A549 (cell line): ENCODE data around the gene LAMA2. TPM values are rescaled to one million over a fixed set of nuclear protein-coding genes. Genes with fewer than 3 reads are reported as not detected.

Experiments used
- ATAC-seq, 2 experiments: fragments of 200-7000 bp in 1 of 2; fragments of >200 bp in 1 of 2; cut with Nextera tagmentation in 1 of 2; cut with Tn5 transposase in 1 of 2; 3 replicates each; pipeline versions ENCODE4 v1.8.0 to v1.9.1; 2018 to 2020; ENCODE audit warnings: mild to moderate bottlenecking in 1 of 2, moderate library complexity in 1 of 2
- CTCF ChIA-PET: fragments of 300-600 bp; sonication (Branson Sonifier 250); formaldehyde crosslinking; extraction: SDS; loops from one replicate; lab custom pipeline; 2021; ENCODE audit warnings: antibody characterized with exemption, inconsistent platforms; lab: Yijun Ruan, JAX
- POLR2A ChIA-PET: fragments of 350-600 bp; formaldehyde crosslinking; extraction: SDS; loops from one replicate; lab custom pipeline; 2021; ENCODE audit warnings: antibody characterized with exemption, inconsistent platforms; lab: Yijun Ruan, JAX
- DNase-seq, 2 experiments: peaks; one replicate each; pipeline versions ENCODE4 v3.0.0 to v3.0.0-alpha.2; 2011 to 2016; ENCODE audit warnings: low read depth in 1 of 2, low spot score in 1 of 2
- FAIRE-seq: peaks from 2 replicates; lab custom pipeline; 2011; peaks lifted over from hg19 to GRCh38; lab: Jason Lieb, UNC
- H3K27ac ChIP-seq, 2 experiments: fragments of >200 bp; sonication (Bioruptor Twin); formaldehyde crosslinking; 3 replicates each; pipeline ENCODE4 v1.5.1; 2016 to 2017
- H3K4me1 ChIP-seq: fragments of >200 bp; sonication (Bioruptor Twin); formaldehyde crosslinking; 3 replicates; pipeline ENCODE4 v1.6.1; 2016
- H3K4me2 ChIP-seq: fragments of >200 bp; sonication (Bioruptor Twin); formaldehyde crosslinking; 3 replicates; pipeline ENCODE4 v1.6.1; 2016
- H3K4me3 ChIP-seq: fragments of >200 bp; sonication (Bioruptor Twin); formaldehyde crosslinking; 3 replicates; pipeline ENCODE4 v1.5.1; 2016
- H3K9me3 ChIP-seq: fragments of >200 bp; sonication (Bioruptor Twin); formaldehyde crosslinking; 3 replicates; pipeline ENCODE4 v1.6.1; 2016
- CHD2 ChIP-seq: fragments of 150-350 bp; IDR thresholded peaks from 2 replicates; pipeline ENCODE4 v1.6.1; 2014; ENCODE audit warnings: low read length; ENCODE audit not compliant: partially characterized antibody
- CHD4 ChIP-seq: fragments of 200-600 bp; sonication (generic); IDR thresholded peaks from 2 replicates; pipeline ENCODE4 v1.6.1; 2016; ENCODE audit warnings: antibody characterized with exemption, mild to moderate bottlenecking, borderline replicate concordance
- HOXA7 ChIP-seq: fragments of 250-450 bp; sonication (Bioruptor Pico); IDR thresholded peaks from 2 replicates; pipeline ENCODE4 v1.5.0; 2020; ENCODE audit warnings: mild to moderate bottlenecking, moderate library complexity
- HOXB13 ChIP-seq: fragments of 250-450 bp; sonication (Bioruptor Pico); IDR thresholded peaks from 2 replicates; pipeline ENCODE4 v1.5.0; 2020; ENCODE audit warnings: low read depth, mild to moderate bottlenecking, moderate library complexity
- JUN ChIP-seq, 2 experiments: fragments of >200 bp; sonication (Bioruptor Twin); formaldehyde crosslinking; IDR thresholded peaks; 2 replicates in 1 of 2; 3 replicates in 1 of 2; pipeline ENCODE4 v1.6.1; 2016 to 2017
- KDM1A ChIP-seq: fragments of 200-600 bp; sonication (generic); IDR thresholded peaks from 2 replicates; pipeline ENCODE4 v1.6.1; 2016; ENCODE audit warnings: low read depth, mild to moderate bottlenecking
- KDM5A ChIP-seq: fragments of 200-600 bp; sonication (generic); IDR thresholded peaks from 2 replicates; pipeline ENCODE4 v1.6.1; 2016; ENCODE audit warnings: antibody characterized with exemption, mild to moderate bottlenecking
- NPAS2 ChIP-seq: fragments of 250-450 bp; sonication (Bioruptor Pico); IDR thresholded peaks from 2 replicates; pipeline ENCODE4 v1.8.0; 2022; ENCODE audit warnings: mild to moderate bottlenecking, moderate library complexity, borderline replicate concordance
- PHF8 ChIP-seq: fragments of 200-600 bp; sonication (generic); IDR thresholded peaks from 2 replicates; pipeline ENCODE4 v1.6.1; 2016; ENCODE audit warnings: low read depth, mild to moderate bottlenecking, antibody characterized with exemption, moderate library complexity, borderline replicate concordance
- RARB ChIP-seq: fragments of 250-450 bp; sonication (Bioruptor Pico); IDR thresholded peaks from 2 replicates; pipeline ENCODE4 v1.8.0; 2021; ENCODE audit warnings: mild to moderate bottlenecking, moderate library complexity
- RFX5 ChIP-seq: fragments of 450-650 bp; IDR thresholded peaks from 2 replicates; pipeline ENCODE4 v1.7.1; 2014; ENCODE audit warnings: antibody characterized with exemption, mild to moderate bottlenecking, moderate library complexity
- SREBF2 ChIP-seq: fragments of 450-650 bp; IDR thresholded peaks from 2 replicates; pipeline ENCODE4 v1.6.1; 2014; ENCODE audit warnings: mild to moderate bottlenecking, moderate library complexity
- ZNF302 ChIP-seq: fragments of 250-450 bp; sonication (Bioruptor Pico); IDR thresholded peaks from 2 replicates; pipeline ENCODE4 v1.9.0; 2021; ENCODE audit warnings: inconsistent platforms, mild to moderate bottlenecking, moderate library complexity
- ZSCAN20 ChIP-seq: fragments of 250-450 bp; sonication (Bioruptor Pico); IDR thresholded peaks from 2 replicates; pipeline ENCODE4 v1.8.0; 2022; ENCODE audit warnings: mild to moderate bottlenecking, moderate library complexity
- WGBS: methylation state at CpG from one replicate; pipeline ENCODE4 v1.1.6; 2017; ENCODE audit errors: missing lambda C conversion rate; 5-methylcytosine and 5-hydroxymethylcytosine counted together
- polyA plus RNA-seq, 4 experiments: library from polyadenylated mRNA; depleted of rRNA in 3 of 4; stranded (reverse); fragments of >200 nt; fragmentation: RNase III in 1 of 4; extraction: RNeasy Plus Mini Kit Qiagen cat#74134 plus additional on column Dnase treatment in 1 of 4; gene quantifications; 2 replicates in 3 of 4; 3 replicates in 1 of 4; pipeline ENCODE4 v1.2.3, GENCODE V29; 2011 to 2017
- TF ChIP-seq, protein P1 (sequence below): fragments of 250-450 bp; sonication (Bioruptor Pico); IDR thresholded peaks from 2 replicates; pipeline ENCODE4 v1.5.0; 2020; ENCODE audit warnings: low read depth, mild to moderate bottlenecking, moderate library complexity
- TF ChIP-seq, protein P2 (sequence below): fragments of >200 bp; sonication (Bioruptor Twin); formaldehyde crosslinking; IDR thresholded peaks from 3 replicates; pipeline ENCODE4 v1.6.1; 2016
- TF ChIP-seq, protein P3 (sequence below): fragments of 450-650 bp; IDR thresholded peaks from 2 replicates; pipeline ENCODE4 v1.6.1; 2014; ENCODE audit warnings: antibody characterized with exemption
- TF ChIP-seq, protein P4 (sequence below): fragments of >200 bp; sonication (Bioruptor Twin); formaldehyde crosslinking; IDR thresholded peaks from 2 replicates; pipeline ENCODE4 v1.6.1; 2016
- TF ChIP-seq, protein P5 (sequence below): fragments of 250-450 bp; sonication (Bioruptor Pico); IDR thresholded peaks from 2 replicates; pipeline ENCODE4 v1.5.0; 2021; ENCODE audit warnings: mild to moderate bottlenecking, moderate library complexity, borderline replicate concordance

Gene LAMA2
- polyA plus RNA-seq, 2 of the 4 experiments (the other 2 are of a cell fraction): 0.21 to 1.3 TPM

DNA sequence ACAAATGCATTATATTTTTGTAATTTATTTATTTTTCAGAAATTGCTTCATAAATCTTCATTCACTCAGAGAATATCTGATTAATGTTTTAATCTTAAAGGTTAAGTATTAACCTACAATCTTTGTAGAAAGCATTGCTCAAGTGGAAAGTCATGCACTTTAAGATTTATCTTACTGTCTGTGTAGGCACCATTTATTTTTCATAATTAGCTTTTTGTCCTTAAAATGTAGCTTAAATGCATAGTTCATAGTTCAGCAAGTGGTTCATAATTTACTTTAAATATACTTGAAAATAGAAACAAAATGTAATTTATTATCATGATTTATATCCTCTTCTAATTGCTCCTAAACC, 397.3 kb downstream of the LAMA2 start:
- Histone ChIP-seq H3K27ac (no peak overlapping the region), H3K9me3 (no peaks in the 10 kb centered on the region), H3K4me1 (no peaks in the 10 kb centered on the region)
- FAIRE-seq (no peak), DNase-seq (no peak)
- CTCF ChIA-PET: no interaction called here
- TF ChIP-seq ZNF302 (CRISPR knock-in tag) (no peak), KDM1A (no peak), SREBF2 (no peak)
- TF ChIP-seq, all 56 proteins: peak for 0
- Histone ChIP-seq H3K4me3 (no peak overlapping the region), H3K4me2 (no peak overlapping the region)
- POLR2A ChIA-PET: no interaction called here
- ATAC-seq: no peak

DNA sequence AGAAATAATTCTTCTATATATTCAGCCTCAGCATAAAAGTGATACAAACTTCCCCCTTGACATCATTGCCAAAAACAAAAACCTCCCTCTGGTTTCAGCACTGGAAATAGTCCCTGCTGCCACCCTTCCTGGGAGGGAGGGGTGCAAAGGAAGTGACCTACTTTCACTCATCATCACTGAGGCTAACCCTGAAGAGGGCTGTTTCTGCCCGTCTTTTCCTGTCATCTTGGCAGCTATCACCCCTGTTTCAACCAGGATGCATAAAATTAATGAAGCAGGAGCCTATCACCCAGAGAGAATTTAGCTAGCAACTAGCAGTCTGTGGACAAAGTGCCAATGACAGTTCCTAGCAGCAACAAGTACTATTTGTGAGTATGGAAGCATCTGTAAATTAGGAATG, 397.8 kb downstream of the LAMA2 start:
- CTCF ChIA-PET: no interaction called here
- no peak overlapping the region for H3K4me2 ChIP-seq
- H3K4me3 ChIP-seq: no peak overlapping the region
- ATAC-seq (no peak), DNase-seq (no peak), FAIRE-seq (no peak)
- H3K9me3 ChIP-seq: no peaks in the 10 kb centered on the region
- TF ChIP-seq, protein P1, sequence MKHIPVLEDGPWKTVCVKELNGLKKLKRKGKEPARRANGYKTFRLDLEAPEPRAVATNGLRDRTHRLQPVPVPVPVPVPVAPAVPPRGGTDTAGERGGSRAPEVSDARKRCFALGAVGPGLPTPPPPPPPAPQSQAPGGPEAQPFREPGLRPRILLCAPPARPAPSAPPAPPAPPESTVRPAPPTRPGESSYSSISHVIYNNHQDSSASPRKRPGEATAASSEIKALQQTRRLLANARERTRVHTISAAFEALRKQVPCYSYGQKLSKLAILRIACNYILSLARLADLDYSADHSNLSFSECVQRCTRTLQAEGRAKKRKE (CRISPR knock-in tag): no peak
- TF ChIP-seq RARB: no peak
- no peak for TF ChIP-seq SREBF2
- TF ChIP-seq, protein P2, sequence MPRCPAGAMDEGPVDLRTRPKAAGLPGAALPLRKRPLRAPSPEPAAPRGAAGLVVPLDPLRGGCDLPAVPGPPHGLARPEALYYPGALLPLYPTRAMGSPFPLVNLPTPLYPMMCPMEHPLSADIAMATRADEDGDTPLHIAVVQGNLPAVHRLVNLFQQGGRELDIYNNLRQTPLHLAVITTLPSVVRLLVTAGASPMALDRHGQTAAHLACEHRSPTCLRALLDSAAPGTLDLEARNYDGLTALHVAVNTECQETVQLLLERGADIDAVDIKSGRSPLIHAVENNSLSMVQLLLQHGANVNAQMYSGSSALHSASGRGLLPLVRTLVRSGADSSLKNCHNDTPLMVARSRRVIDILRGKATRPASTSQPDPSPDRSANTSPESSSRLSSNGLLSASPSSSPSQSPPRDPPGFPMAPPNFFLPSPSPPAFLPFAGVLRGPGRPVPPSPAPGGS: no peak
- TF ChIP-seq, protein P3, sequence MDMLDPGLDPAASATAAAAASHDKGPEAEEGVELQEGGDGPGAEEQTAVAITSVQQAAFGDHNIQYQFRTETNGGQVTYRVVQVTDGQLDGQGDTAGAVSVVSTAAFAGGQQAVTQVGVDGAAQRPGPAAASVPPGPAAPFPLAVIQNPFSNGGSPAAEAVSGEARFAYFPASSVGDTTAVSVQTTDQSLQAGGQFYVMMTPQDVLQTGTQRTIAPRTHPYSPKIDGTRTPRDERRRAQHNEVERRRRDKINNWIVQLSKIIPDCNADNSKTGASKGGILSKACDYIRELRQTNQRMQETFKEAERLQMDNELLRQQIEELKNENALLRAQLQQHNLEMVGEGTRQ: no peak
- TF ChIP-seq HOXA7 (CRISPR knock-in tag): no peak
- TF ChIP-seq JUN (IDR thresholded peaks at IDR 0.05): no peak
- no peak for TF ChIP-seq ZNF302 (CRISPR knock-in tag)
- no peak for TF ChIP-seq PHF8
- TF ChIP-seq ZSCAN20 (CRISPR knock-in tag): no peak
- TF ChIP-seq, protein P4, sequence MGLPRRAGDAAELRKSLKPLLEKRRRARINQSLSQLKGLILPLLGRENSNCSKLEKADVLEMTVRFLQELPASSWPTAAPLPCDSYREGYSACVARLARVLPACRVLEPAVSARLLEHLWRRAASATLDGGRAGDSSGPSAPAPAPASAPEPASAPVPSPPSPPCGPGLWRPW: no peak
- no peak for TF ChIP-seq RFX5
- no peak for TF ChIP-seq NPAS2
- no peak for TF ChIP-seq CHD4
- no peak for TF ChIP-seq HOXB13 (CRISPR knock-in tag)
- no peak for TF ChIP-seq KDM5A
- TF ChIP-seq, protein P5, sequence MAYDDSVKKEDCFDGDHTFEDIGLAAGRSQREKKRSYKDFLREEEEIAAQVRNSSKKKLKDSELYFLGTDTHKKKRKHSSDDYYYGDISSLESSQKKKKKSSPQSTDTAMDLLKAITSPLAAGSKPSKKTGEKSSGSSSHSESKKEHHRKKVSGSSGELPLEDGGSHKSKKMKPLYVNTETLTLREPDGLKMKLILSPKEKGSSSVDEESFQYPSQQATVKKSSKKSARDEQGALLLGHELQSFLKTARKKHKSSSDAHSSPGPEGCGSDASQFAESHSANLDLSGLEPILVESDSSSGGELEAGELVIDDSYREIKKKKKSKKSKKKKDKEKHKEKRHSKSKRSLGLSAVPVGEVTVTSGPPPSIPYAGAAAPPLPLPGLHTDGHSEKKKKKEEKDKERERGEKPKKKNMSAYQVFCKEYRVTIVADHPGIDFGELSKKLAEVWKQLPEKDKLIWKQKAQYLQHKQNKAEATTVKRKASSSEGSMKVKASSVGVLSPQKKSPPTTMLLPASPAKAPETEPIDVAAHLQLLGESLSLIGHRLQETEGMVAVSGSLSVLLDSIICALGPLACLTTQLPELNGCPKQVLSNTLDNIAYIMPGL (CRISPR knock-in tag): no peak
- H3K4me1 ChIP-seq: no peaks in the 10 kb centered on the region
- H3K27ac ChIP-seq: no peak overlapping the region
- WGBS: 22% methylated on average over 1 of the region's 1 CpG
- POLR2A ChIA-PET: no interaction called here

DNA sequence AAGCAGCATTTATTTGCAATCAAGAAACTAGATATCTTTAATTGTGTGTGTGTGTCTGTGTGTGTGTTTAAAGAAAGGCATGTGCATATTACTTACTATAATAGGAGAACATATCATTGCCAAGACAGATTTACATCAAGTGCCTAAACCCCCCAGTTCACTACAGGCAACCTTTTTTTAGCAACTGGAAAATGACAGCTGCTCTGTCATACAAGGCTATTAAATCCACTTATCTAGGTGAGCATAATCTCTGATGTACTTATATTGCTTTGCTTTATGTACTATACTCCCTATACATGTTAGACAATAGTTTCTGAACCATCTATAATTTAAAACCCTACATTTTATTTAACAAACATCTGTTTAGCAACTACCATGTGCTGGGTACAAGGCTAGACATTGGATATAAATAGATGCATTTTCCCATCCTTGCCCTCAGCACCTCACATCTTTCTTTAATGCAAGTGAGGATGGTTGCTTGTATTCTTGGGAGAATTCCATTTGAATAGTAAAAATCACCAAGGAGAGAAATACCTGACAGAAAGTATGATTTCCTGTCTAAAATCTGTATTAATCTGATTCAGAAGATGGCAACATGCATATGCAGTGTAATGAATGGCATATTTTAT, 398.3 kb downstream of the LAMA2 start:
- no peaks in the 10 kb centered on the region for H3K9me3 ChIP-seq
- no peak overlapping the region for H3K4me3 ChIP-seq
- no peak for ATAC-seq
- TF ChIP-seq RFX5: no peak
- no peak for TF ChIP-seq CHD2
- TF ChIP-seq, all 56 proteins: peak for 0
- POLR2A ChIA-PET: no interaction called here
- CTCF ChIA-PET: no interaction called here
- H3K4me1 ChIP-seq: no peaks in the 10 kb centered on the region
- no peak for FAIRE-seq
- no peak overlapping the region for H3K4me2 ChIP-seq
- H3K27ac ChIP-seq: no peak overlapping the region
- no peak for DNase-seq
